Spleen (tissue), 7 donors: Measurements from ENCODE around the gene BTN3A1.

ENCODE experiments used
- POLR2A ChIP-seq, 3 donors: fragments of 450-650 bp; IDR thresholded peaks; one replicate each; pipeline ENCODE4 v1.5.1; 2017; ENCODE audit warnings: antibody characterized with exemption in 3 of 3, mild to moderate bottlenecking in 1 of 3
- POLR2AphosphoS5 ChIP-seq, 3 donors: sonication (generic); formaldehyde crosslinking; IDR thresholded peaks; one replicate each; pipeline ENCODE4 v1.5.1; 2017; ENCODE audit warnings: antibody characterized with exemption in 3 of 3
- TF ChIP-seq, protein P1 (sequence below), 11 experiments: fragments of 200-600 bp in 7 of 11; fragments of 450-650 bp in 4 of 11; sonication (generic) in 4 of 11; IDR thresholded peaks in 8 of 11; conservative IDR thresholded peaks in 3 of 11; 1 replicate in 7 of 11; 2 replicates in 4 of 11; pipeline versions ENCODE4 v1.4.0 to v1.8.0; 2016 to 2021; ENCODE audit warnings: antibody characterized with exemption in 11 of 11, inconsistent platforms in 4 of 11, mild to moderate bottlenecking in 1 of 11
- donor health status: DM: no; HTN: no; CAD: no; lungs with moderate emphysema.
- donor health status: DM: no; HTN: no; CAD: no.
- donor health status: DM: no; HTN: no; CAD: no.

DNA sequence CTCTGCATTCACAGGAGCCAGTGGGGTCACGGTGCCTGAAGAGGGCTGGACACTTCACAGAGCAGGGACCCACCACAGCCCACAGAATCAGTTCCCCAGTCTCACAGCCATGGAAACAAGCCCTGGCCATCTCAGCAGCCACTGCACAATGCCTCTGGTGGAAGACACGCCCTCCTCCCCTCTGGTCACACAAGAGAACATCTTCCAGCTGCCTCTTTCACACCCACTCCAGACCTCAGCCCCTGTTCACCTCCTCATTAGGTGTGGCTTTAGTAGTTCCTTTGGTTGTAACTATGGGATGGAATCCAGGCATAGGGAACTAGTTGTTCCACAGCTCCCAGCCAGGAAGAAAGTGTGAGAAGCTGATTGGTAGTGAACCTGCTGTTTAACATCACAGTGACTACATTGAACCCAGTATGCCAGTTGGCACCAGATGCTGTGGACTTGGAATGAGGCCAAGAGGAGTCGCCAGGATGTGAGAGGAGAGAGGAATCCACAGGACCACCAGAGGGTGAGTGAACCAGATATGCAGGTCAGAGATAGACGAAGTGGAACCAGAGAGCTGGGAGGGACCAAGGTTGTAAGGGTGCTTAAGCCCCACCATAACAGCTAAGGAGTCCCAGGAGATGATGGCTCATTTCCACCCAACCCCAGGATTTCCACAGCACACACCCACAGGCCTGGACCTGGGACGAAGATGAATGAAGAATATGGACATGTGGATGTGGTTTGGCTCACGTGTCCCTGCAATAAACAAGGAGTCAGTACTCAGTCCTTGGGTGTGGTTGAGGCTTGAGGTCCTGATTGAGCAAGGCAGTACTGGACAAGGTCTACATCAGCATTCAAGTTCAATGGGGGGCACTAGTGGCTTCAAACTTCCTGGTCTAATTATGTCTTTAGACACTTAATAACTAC lies 29.4 kb downstream of the BTN3A1 start:
- TF ChIP-seq, protein P1, sequence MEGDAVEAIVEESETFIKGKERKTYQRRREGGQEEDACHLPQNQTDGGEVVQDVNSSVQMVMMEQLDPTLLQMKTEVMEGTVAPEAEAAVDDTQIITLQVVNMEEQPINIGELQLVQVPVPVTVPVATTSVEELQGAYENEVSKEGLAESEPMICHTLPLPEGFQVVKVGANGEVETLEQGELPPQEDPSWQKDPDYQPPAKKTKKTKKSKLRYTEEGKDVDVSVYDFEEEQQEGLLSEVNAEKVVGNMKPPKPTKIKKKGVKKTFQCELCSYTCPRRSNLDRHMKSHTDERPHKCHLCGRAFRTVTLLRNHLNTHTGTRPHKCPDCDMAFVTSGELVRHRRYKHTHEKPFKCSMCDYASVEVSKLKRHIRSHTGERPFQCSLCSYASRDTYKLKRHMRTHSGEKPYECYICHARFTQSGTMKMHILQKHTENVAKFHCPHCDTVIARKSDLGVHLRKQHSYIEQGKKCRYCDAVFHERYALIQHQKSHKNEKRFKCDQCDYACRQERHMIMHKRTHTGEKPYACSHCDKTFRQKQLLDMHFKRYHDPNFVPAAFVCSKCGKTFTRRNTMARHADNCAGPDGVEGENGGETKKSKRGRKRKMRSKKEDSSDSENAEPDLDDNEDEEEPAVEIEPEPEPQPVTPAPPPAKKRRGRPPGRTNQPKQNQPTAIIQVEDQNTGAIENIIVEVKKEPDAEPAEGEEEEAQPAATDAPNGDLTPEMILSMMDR (IDR thresholded peaks at IDR 0.05 in 8 of 11, conservative IDR thresholded peaks at IDR 0.05 in 3 of 11), result no peak
- TF ChIP-seq POLR2A (IDR thresholded peaks at IDR 0.05) (no peak), POLR2AphosphoS5 (IDR thresholded peaks at IDR 0.05) (no peak)
